Measurements from ENCODE around the gene ACAP3. TPM values are rescaled to one million over a fixed set of nuclear protein-coding genes. Genes with fewer than 3 reads are reported as not detected.

The ACAP3 gene
- total RNA-seq, 4 donors from 2014 or later = 18.4 to 31.9 (median 25.8) TPM

DNA sequence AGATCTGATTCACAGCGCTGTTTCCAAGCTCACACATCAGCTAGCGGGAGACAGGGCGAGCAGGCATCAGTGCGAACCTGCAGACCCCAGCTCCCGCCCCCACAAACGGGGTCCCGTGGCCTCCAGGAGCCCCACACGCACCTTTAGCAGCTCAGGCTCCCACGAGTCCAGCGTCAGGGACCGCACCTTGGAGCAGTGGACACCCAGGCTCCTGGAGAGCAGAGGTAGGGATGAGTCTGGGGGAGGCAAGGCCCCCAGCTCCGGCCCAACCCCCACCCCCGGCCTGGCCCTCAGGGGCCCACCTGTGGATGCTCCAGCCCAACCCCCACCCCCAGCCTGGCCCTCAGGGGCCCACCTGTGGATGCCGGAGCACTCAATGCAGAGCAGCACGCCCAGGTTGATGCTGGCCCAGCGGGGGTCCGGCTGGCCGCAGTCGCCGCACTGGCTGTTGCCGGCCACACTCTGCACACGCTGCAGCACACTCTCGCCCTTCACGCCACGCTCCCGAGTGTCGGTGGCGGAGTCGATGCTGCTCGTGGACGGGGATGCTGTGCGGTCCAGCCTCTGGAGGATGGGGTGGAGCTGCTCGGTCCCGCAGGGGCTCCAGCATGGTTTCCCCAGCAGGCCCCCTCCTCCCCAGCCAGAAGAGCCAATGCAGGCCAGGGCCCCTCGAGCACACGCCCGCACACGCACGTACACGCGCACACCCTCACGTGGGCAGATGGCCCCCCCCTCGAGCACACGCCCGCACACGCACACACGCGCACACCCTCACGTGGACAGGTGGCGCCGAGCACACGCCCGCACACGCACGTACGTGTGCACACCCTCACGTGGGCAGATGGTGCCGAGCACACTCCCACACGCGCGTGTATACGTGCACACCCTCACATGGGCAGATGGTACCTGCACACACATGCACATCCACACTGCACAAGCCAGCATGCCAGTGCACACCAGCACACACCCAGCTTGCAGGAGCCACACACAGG is 11.4 kb downstream of the ACAP3 start:
- no peak for TF ChIP-seq CTCF (IDR thresholded peaks at IDR 0.05 in 4 of 5, conservative IDR thresholded peaks at IDR 0.05 in 1 of 5)
- no peak for TF ChIP-seq POLR2A (IDR thresholded peaks at IDR 0.05)
- Histone ChIP-seq H3K9me3 (no peaks in the 10 kb centered on the region), H3K36me3 (peaks cover 0 to 8% of the 10 kb centered on the region in 2 donors), H3K4me1 (no peaks in the 10 kb centered on the region), H3K27me3 (no peaks in the 10 kb centered on the region), H3K4me3 (no peak overlapping the region), H3K27ac (no peak overlapping the region)
- intact Hi-C loops (cut with DNase I; ENCODE audit: low total_unique reads) (no loop called here), in situ Hi-C loops (cut with MboI; ENCODE audit: low sequenced_read_pairs in 4 of 4) (no loop called here)
- ATAC-seq = no peak
- no peak for DNase-seq

DNA sequence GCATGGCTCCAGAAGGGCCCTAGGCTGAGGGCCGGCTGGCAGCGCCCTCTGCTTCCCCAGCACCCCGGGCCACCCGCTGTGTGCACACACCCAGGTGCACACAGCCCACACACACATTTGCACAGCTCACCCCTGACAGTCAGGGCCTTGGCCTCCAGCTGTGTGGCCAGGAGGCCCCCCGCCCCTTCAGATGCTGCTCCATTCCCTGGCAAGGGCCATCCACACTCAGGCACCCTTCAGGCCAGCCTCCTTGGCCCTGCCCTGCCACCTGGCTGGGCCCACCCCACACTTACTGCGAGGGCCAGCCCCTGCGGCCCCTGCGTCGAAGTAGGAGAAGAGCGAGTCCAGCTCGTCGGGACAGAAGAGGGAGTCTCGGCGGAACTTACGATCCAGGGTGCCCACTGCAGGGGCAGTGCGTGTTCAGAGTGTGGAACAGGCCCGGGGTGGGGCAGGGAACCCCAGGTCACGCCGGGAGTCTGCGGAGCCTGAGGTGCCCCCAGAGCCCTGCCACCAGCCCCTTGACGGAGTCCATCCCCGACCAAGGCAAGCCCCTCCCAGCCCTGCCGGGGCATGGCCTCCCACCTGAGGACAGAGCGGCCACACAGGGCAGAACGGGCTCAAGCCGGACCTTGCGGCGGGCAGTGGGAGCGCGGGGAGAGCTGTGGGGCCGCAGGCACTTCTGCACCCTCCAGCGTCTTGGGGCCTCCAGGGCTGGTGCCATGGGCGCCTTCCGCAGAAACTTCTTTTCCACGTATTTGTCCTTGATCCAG is 12.4 kb downstream of the ACAP3 start:
- no peak for DNase-seq

GRCh38 chr1:1294250-1294890 is 13.4 kb downstream of the ACAP3 start:
- no peak for DNase-seq
- Histone ChIP-seq H3K9me3 (no peaks in the 10 kb centered on the region), H3K4me1 (no peaks in the 10 kb centered on the region), H3K4me3 (no peak overlapping the region), H3K27ac (no peak overlapping the region), H3K27me3 (no peaks in the 10 kb centered on the region), H3K36me3 (peaks cover 0 to 8% of the 10 kb centered on the region in 2 donors)
- no peak for ATAC-seq
- intact Hi-C loops (cut with DNase I; ENCODE audit: low total_unique reads) (loop anchor here (5.0 kb wide), 1 partner anchor 262 kb away; no protein-coding TSS in a partner anchor), in situ Hi-C loops (cut with MboI; ENCODE audit: low sequenced_read_pairs in 4 of 4) (no loop called here)
- TF ChIP-seq CTCF (IDR thresholded peaks at IDR 0.05 in 4 of 5, conservative IDR thresholded peaks at IDR 0.05 in 1 of 5) (no peak), POLR2A (IDR thresholded peaks at IDR 0.05) (no peak)

More for the DNA sequence above, 12.4 kb downstream of the ACAP3 start:
- TF ChIP-seq CTCF (IDR thresholded peaks at IDR 0.05 in 4 of 5, conservative IDR thresholded peaks at IDR 0.05 in 1 of 5) = no peak
- TF ChIP-seq POLR2A (IDR thresholded peaks at IDR 0.05) = no peak
- in situ Hi-C loops (cut with MboI; ENCODE audit: low sequenced_read_pairs in 4 of 4) = no loop called here
- Histone ChIP-seq H3K36me3 (peaks cover 0 to 8% of the 10 kb centered on the region in 2 donors), H3K4me3 (no peak overlapping the region), H3K27ac (no peak overlapping the region), H3K4me1 (no peaks in the 10 kb centered on the region), H3K27me3 (no peaks in the 10 kb centered on the region), H3K9me3 (no peaks in the 10 kb centered on the region)
- intact Hi-C loops (cut with DNase I; ENCODE audit: low total_unique reads) = no loop called here
- ATAC-seq = no peak

DNA sequence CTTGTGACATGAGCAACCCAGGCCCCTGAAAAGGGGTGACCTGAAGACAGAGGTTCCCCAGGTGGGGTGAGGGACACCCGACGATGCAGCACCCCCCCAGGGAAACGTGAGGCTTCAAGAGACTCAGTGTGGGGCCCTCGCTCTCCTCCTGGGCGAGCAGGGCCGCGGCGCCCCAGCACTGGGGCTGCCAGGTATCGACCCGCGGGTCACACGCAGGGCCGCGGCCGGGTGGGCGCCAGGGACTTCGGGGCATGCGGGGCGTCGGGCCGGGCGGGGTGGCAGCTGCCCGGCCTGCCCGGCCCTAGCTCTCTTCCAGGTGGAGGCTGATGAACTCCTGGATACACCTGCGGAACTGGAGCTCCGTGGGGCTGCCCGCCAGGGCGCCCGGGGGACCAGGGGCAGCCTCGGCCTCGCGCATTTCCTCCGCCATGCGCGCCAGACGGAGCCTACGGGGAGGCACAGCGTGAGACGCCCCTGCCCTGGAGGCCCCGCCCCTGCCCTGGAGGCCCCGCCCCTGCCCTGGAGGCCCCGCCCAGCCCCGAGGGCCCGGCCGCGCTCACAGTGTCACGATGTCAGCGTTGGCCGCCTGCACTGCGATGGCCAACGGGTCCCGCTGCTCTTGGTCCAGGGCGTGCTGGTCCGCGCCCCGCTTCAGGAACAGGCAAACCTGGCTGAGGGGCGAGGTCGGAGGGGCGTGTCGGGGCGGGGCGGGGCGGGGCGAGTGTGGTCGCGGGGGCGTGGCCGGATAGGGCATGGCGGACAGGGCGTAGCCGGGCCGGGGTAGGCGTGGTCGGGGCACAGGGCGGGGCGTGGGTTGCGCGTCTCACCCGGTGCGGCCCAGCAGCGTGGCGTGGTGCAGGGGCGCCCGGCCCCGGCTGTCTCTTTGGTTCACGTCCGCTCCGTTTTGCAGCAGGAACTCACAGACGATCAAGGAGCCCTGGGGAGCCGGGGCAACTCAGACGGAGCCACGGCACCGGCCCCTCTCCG is 14.2 kb downstream of the ACAP3 start:
- H3K4me3 ChIP-seq = no peak overlapping the region
- no peaks in the 10 kb centered on the region for H3K4me1 ChIP-seq
- peaks cover 0 to 8% of the 10 kb centered on the region in 2 donors for H3K36me3 ChIP-seq
- no peak overlapping the region for H3K27ac ChIP-seq
- in situ Hi-C loops (cut with MboI; ENCODE audit: low sequenced_read_pairs in 4 of 4) = no loop called here
- no peaks in the 10 kb centered on the region for H3K9me3 ChIP-seq
- no peak for DNase-seq
- intact Hi-C loops (cut with DNase I; ENCODE audit: low total_unique reads) = loop anchor here (5.0 kb wide), 1 partner anchor 261 kb away; no protein-coding TSS in a partner anchor
- no peak for ATAC-seq
- no peaks in the 10 kb centered on the region for H3K27me3 ChIP-seq
- TF ChIP-seq POLR2A (IDR thresholded peaks at IDR 0.05) (no peak), CTCF (IDR thresholded peaks at IDR 0.05 in 4 of 5, conservative IDR thresholded peaks at IDR 0.05 in 1 of 5) (no peak)

All from gastrocnemius medialis (tissue), 4 donors.